Measurements from ENCODE around the gene SETBP1. TPM values are rescaled to one million over a fixed set of nuclear protein-coding genes. Genes with fewer than 3 reads are reported as not detected.
A peak's percentile ranks its signal among the peaks of the same experiment; 100 is the strongest.

Gene SETBP1
- total RNA-seq, 4 donors from 2014 or later = 16.2 to 33.6 (median 24.4) TPM

DNA sequence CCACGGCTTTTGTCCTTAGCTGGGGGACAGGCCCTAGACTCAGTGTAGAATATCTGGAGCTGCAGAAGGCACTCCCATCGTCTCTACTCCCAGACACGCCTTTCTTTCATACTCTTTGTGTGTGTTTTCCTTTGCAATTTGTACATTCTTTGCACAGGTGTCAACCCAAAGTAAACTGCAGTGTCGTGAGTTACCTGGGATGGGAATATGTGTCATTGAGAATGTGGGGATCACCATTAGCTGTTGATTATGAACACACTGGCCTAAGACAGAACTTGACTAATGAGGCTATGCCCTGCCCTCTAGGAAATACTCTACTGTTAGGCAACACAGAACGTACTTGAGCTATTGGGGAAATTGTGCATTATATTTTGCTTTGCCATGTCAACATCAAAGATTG is 233.3 kb downstream of the SETBP1 start:
- no peak for DNase-seq
- H3K9me3 ChIP-seq = no peaks in the 10 kb centered on the region
- no peak overlapping the region for H3K4me3 ChIP-seq
- no peaks in the 10 kb centered on the region for H3K27me3 ChIP-seq
- peaks cover 18 to 30% (median 23%) of the 10 kb centered on the region in 4 donors for H3K4me1 ChIP-seq
- WGBS, 2 donors (ENCODE audit: low coverage in 1 of 2) = 75 to 79% methylated on average over 2 to 5 of the region's 5 CpGs
- in situ Hi-C loops (cut with MboI; ENCODE audit: low pct_ligation_motif_present in 1 of 4, low pct_unique_long_range_greater_than_20kb in 1 of 4, low sequenced_read_pairs in 3 of 4) (loop anchor here in 1 of 4 donors (25.0 kb wide), 1 partner anchor 298 kb away; no protein-coding TSS in a partner anchor), intact Hi-C loops (cut with DNase I; ENCODE audit: low total_unique reads) (no loop called here)
- TF ChIP-seq EP300 (IDR thresholded peaks at IDR 0.05; ENCODE audit: low read depth) = no peak
- TF ChIP-seq, protein P1, sequence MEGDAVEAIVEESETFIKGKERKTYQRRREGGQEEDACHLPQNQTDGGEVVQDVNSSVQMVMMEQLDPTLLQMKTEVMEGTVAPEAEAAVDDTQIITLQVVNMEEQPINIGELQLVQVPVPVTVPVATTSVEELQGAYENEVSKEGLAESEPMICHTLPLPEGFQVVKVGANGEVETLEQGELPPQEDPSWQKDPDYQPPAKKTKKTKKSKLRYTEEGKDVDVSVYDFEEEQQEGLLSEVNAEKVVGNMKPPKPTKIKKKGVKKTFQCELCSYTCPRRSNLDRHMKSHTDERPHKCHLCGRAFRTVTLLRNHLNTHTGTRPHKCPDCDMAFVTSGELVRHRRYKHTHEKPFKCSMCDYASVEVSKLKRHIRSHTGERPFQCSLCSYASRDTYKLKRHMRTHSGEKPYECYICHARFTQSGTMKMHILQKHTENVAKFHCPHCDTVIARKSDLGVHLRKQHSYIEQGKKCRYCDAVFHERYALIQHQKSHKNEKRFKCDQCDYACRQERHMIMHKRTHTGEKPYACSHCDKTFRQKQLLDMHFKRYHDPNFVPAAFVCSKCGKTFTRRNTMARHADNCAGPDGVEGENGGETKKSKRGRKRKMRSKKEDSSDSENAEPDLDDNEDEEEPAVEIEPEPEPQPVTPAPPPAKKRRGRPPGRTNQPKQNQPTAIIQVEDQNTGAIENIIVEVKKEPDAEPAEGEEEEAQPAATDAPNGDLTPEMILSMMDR (IDR thresholded peaks at IDR 0.05) = no peak
- no peak for TF ChIP-seq POLR2AphosphoS5 (IDR thresholded peaks at IDR 0.05)
- TF ChIP-seq POLR2A (IDR thresholded peaks at IDR 0.05) = no peak
- H3K36me3 ChIP-seq = no peaks in the 10 kb centered on the region
- H3K27ac ChIP-seq = no peak overlapping the region

DNA sequence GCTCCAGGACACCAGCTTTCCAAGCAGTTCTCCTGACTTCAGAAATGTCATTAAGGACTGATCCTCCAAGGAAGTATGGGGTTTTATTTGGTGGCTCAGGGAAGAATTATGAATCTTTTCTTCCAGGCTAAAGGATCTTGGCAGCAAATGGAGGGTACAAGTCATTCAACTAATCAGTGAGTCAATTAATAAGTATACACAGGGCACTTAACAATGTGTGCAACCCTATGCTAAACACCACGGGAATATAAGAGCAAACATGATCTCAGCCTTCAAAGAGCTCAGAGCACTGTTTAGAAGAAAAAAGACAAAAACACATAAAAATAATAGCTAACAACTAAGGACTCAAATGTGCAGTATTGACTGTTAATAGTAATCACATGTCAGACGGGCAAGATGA is 234.5 kb downstream of the SETBP1 start:
- intact Hi-C loops (cut with DNase I; ENCODE audit: low total_unique reads) (no loop called here), in situ Hi-C loops (cut with MboI; ENCODE audit: low pct_ligation_motif_present in 1 of 4, low pct_unique_long_range_greater_than_20kb in 1 of 4, low sequenced_read_pairs in 3 of 4) (loop anchor here in 1 of 4 donors (25.0 kb wide), 1 partner anchor 297 kb away; no protein-coding TSS in a partner anchor)
- DNase-seq = no peak
- TF ChIP-seq POLR2A (IDR thresholded peaks at IDR 0.05) (no peak), EP300 (IDR thresholded peaks at IDR 0.05; ENCODE audit: low read depth) (no peak), POLR2AphosphoS5 (IDR thresholded peaks at IDR 0.05) (no peak)
- TF ChIP-seq, protein P1 (IDR thresholded peaks at IDR 0.05) = no peak
- no peaks in the 10 kb centered on the region for H3K36me3 ChIP-seq
- peak overlapping the region in 1 of 4 donors; percentile 42 for H3K27ac ChIP-seq
- 78 to 87% methylated on average over 2 of the region's 2 CpGs for WGBS, 2 donors (ENCODE audit: low coverage in 1 of 2)
- H3K4me1 ChIP-seq = peaks cover 18 to 30% (median 22%) of the 10 kb centered on the region in 4 donors
- H3K4me3 ChIP-seq = no peak overlapping the region
- H3K27me3 ChIP-seq = no peaks in the 10 kb centered on the region
- H3K9me3 ChIP-seq = no peaks in the 10 kb centered on the region

DNA sequence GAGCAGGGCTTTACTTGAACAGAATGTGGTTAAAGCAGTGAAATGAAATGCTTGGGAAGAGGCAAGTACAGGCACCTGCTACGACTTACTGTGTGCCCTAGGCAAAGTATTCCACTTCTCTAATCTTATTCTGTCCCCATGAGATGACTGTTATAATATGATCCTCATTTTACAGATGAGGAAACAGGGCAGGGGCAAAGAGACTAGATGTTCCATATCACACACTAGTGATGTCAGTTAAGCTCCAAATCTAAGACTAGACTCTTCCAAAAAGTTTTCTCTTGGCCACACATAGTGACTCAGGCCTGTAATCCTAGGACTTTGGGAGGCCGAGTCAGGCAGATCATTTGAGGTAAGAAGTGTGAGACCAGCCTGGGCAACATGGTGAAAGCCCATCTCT is 235.0 kb downstream of the SETBP1 start:
- Histone ChIP-seq H3K36me3 (no peaks in the 10 kb centered on the region), H3K9me3 (no peaks in the 10 kb centered on the region), H3K27me3 (no peaks in the 10 kb centered on the region), H3K4me3 (no peak overlapping the region), H3K4me1 (peaks cover 18 to 30% (median 22%) of the 10 kb centered on the region in 4 donors), H3K27ac (peak overlapping the region; percentile 19 to 45 (median 38))
- no peak for TF ChIP-seq POLR2AphosphoS5 (IDR thresholded peaks at IDR 0.05)
- TF ChIP-seq, protein P1 (IDR thresholded peaks at IDR 0.05) = no peak
- no peak for TF ChIP-seq POLR2A (IDR thresholded peaks at IDR 0.05)
- TF ChIP-seq EP300 (IDR thresholded peaks at IDR 0.05; ENCODE audit: low read depth) = no peak
- no peak for DNase-seq
- WGBS, 2 donors (ENCODE audit: low coverage in 1 of 2) = 83 to 93% methylated on average over 1 to 2 of the region's 2 CpGs
- in situ Hi-C loops (cut with MboI; ENCODE audit: low pct_ligation_motif_present in 1 of 4, low pct_unique_long_range_greater_than_20kb in 1 of 4, low sequenced_read_pairs in 3 of 4) = loop anchor here in 1 of 4 donors (25.0 kb wide), 1 partner anchor 297 kb away; no protein-coding TSS in a partner anchor
- intact Hi-C loops (cut with DNase I; ENCODE audit: low total_unique reads) = no loop called here

DNA sequence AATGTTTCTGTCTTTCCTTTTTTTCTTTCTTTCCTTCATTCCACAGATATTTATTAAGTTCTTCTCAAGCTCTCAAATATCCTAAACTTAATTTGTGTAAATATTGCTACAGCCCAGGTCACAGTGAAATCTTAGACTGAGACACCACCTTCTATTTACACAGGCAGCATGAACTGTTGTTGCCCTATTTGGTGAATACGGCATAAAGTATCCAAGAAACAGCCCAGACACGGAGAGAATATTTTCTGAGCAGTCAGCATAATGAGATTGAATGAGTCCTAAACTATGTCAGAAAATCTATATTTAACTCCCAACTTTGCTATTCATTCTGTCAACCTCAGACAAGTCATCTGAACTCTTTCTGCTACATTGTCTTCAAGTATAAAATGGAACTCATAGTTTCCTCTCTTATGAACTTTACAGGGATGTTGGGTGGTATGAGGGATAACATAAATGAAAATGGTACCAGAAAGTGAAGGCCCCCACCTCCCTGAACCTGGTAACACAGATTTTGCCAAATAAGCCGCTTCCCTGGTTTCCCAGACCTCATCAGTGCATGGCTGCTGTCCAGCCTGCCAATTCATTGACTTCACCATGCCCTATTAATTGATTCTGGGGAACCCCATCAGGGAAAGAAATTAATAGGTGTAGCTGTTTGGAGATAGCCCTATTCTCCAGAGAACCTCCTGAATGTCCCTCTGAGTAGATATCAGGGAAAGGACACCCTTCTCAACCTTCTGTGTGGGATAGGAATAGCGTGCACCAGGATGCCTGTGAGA is 235.9 kb downstream of the SETBP1 start:
- Histone ChIP-seq H3K4me1 (peaks cover 18 to 30% (median 22%) of the 10 kb centered on the region in 4 donors), H3K27me3 (no peaks in the 10 kb centered on the region), H3K4me3 (no peak overlapping the region), H3K9me3 (no peaks in the 10 kb centered on the region), H3K27ac (peak overlapping the region; percentile 19 to 45 (median 38)), H3K36me3 (no peaks in the 10 kb centered on the region)
- intact Hi-C loops (cut with DNase I; ENCODE audit: low total_unique reads) = no loop called here
- 73 to 81% methylated on average over 4 of the region's 4 CpGs for WGBS, 2 donors (ENCODE audit: low coverage in 1 of 2)
- in situ Hi-C loops (cut with MboI; ENCODE audit: low pct_ligation_motif_present in 1 of 4, low pct_unique_long_range_greater_than_20kb in 1 of 4, low sequenced_read_pairs in 3 of 4) = loop anchor here in 1 of 4 donors (25.0 kb wide), 1 partner anchor 296 kb away; no protein-coding TSS in a partner anchor
- no peak for DNase-seq
- TF ChIP-seq, protein P1 (IDR thresholded peaks at IDR 0.05) = no peak
- TF ChIP-seq POLR2AphosphoS5 (IDR thresholded peaks at IDR 0.05) (no peak), EP300 (IDR thresholded peaks at IDR 0.05; ENCODE audit: low read depth) (no peak), POLR2A (IDR thresholded peaks at IDR 0.05) (no peak)
